NT2/D1 (cell line): ENCODE data around the gene CATSPERB.
"Not testable (repeated sequence)": the region's sequence is repeated elsewhere in the genome, so short reads cannot be mapped to it uniquely, and the experiment has no call there.

Experiments used
- DNase-seq: peaks from one replicate; pipeline ENCODE4 v3.0.0-alpha.2; 2011; ENCODE audit warnings: low read depth, low spot score
- H3K27me3 ChIP-seq: 2 replicates; pipeline ENCODE4 v1.6.0; 2011; ENCODE audit warnings: mild to moderate bottlenecking; ENCODE audit not compliant: insufficient read length, insufficient read depth
- H3K36me3 ChIP-seq: 2 replicates; pipeline ENCODE4 v1.6.1; 2011; ENCODE audit warnings: mild to moderate bottlenecking, low read length, mixed read lengths; ENCODE audit not compliant: insufficient read depth, insufficient read length
- H3K4me1 ChIP-seq: 2 replicates; pipeline ENCODE4 v1.5.1; 2011; ENCODE audit not compliant: insufficient read depth, insufficient read length
- H3K4me3 ChIP-seq: 2 replicates; pipeline ENCODE4 v1.5.1; 2011; ENCODE audit warnings: low read depth; ENCODE audit not compliant: insufficient read length
- H3K9ac ChIP-seq: 2 replicates; pipeline ENCODE4 v1.6.0; 2011; ENCODE audit warnings: low read depth; ENCODE audit not compliant: insufficient read length
- H3K9me3 ChIP-seq: 2 replicates; pipeline ENCODE4 v1.5.1; 2011; ENCODE audit warnings: mild to moderate bottlenecking, low read length; ENCODE audit not compliant: insufficient read depth
- SUZ12 ChIP-seq: IDR thresholded peaks from 2 replicates; pipeline ENCODE4 v1.6.1; 2011; ENCODE audit not compliant: insufficient read length, insufficient read depth; ENCODE audit errors: extremely low read depth
- YY1 ChIP-seq: IDR thresholded peaks from 2 replicates; pipeline ENCODE4 v1.6.1; 2011; ENCODE audit not compliant: insufficient read length, insufficient read depth
- ZNF274 ChIP-seq: IDR thresholded peaks from 2 replicates; pipeline ENCODE4 v1.6.1; 2011; ENCODE audit warnings: mild to moderate bottlenecking, low read depth, low read length

Gene CATSPERB

GRCh38 chr14:91689608-91690007 lies 42.3 kb downstream of the CATSPERB start:
- no peaks in the 10 kb centered on the region for H3K36me3 ChIP-seq
- H3K4me1 ChIP-seq = no peaks in the 10 kb centered on the region
- no peak overlapping the region for H3K9ac ChIP-seq
- peaks cover 11% of the 10 kb centered on the region for H3K9me3 ChIP-seq
- no peak overlapping the region for H3K4me3 ChIP-seq
- TF ChIP-seq YY1 = no peak
- no peak for TF ChIP-seq ZNF274
- TF ChIP-seq SUZ12 = no peak
- no peaks in the 10 kb centered on the region for H3K27me3 ChIP-seq
- no peak for DNase-seq

GRCh38 chr14:91687436-91687835 lies 44.5 kb downstream of the CATSPERB start:
- not testable (repeated sequence) for H3K27me3 ChIP-seq, H3K36me3 ChIP-seq, DNase-seq, H3K4me1 ChIP-seq, H3K9ac ChIP-seq, H3K4me3 ChIP-seq
- H3K9me3 ChIP-seq = peaks cover 11% of the 10 kb centered on the region

DNA sequence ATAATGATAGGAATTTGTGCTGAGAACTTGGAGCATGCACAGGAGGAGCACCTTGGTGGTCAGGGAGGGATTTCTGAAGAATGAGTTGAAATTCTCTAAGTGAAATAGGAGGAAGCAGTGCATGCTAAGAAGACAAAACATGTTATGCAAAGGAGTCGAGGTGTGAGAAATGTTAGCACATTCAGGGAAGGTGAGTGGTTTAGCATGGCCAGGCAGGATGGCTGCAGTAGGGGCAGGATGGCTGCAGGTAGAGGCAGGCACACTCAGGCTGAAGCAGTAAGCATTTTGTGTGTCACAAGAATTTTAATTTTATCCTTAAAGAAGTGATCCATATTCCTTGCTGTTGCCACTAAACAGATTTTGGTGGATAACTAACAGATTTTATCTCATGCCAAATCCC lies 46.3 kb downstream of the CATSPERB start:
- H3K4me3 ChIP-seq = no peak overlapping the region
- no peaks in the 10 kb centered on the region for H3K4me1 ChIP-seq
- H3K36me3 ChIP-seq = no peaks in the 10 kb centered on the region
- no peak for DNase-seq
- H3K27me3 ChIP-seq = no peaks in the 10 kb centered on the region
- H3K9me3 ChIP-seq = peaks cover 6% of the 10 kb centered on the region
- TF ChIP-seq ZNF274 (no peak), SUZ12 (no peak), YY1 (no peak)
- H3K9ac ChIP-seq = no peak overlapping the region

DNA sequence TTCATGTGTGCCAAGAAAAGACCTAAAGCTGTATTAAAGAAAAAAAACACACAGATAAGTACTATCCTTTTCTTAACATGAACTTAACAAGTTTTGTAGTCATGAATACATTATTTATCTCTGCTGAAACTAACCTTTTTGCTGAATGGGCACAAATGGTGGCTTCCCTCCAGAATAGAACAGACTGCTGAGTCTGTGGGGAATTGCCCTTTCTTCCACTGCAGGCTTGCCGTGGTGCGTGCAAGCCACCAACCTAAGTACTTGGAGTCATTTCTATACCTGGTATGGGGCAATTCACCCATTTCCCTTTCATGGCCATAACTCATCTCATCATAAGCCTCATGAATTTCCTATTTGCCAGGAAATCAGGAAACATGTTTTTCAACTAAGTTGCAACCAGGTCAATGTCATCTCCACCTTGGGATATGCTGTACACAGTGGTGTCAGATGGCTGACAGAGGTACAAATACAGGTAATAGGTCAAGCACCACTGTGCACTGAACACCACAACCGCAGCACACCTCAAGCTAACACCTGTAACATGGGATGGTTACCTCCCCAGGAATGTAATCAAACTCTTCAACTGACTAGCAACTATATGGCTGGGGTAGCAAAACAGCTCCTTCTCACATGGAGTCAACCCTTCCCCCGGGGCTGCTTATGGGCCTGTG lies 49.9 kb downstream of the CATSPERB start:
- no peak overlapping the region for H3K9ac ChIP-seq
- H3K4me1 ChIP-seq = no peaks in the 10 kb centered on the region
- DNase-seq = no peak
- no peak overlapping the region for H3K4me3 ChIP-seq
- H3K9me3 ChIP-seq = peaks cover 32% of the 10 kb centered on the region
- TF ChIP-seq ZNF274 = no peak
- TF ChIP-seq SUZ12 = no peak
- no peak for TF ChIP-seq YY1
- H3K36me3 ChIP-seq = no peaks in the 10 kb centered on the region
- no peaks in the 10 kb centered on the region for H3K27me3 ChIP-seq

- H3K9me3 ChIP-seq = peaks cover 32% of the 10 kb centered on the region
- H3K9ac ChIP-seq = no peak overlapping the region
- DNase-seq = no peak
- no peaks in the 10 kb centered on the region for H3K27me3 ChIP-seq
- H3K36me3 ChIP-seq = no peaks in the 10 kb centered on the region
- no peak overlapping the region for H3K4me3 ChIP-seq
- no peak for TF ChIP-seq ZNF274
- no peak for TF ChIP-seq SUZ12
- TF ChIP-seq YY1 = no peak
- H3K4me1 ChIP-seq = no peaks in the 10 kb centered on the region
Measured at GRCh38 chr14:91681118-91681517, 50.8 kb downstream of the CATSPERB start.

DNA sequence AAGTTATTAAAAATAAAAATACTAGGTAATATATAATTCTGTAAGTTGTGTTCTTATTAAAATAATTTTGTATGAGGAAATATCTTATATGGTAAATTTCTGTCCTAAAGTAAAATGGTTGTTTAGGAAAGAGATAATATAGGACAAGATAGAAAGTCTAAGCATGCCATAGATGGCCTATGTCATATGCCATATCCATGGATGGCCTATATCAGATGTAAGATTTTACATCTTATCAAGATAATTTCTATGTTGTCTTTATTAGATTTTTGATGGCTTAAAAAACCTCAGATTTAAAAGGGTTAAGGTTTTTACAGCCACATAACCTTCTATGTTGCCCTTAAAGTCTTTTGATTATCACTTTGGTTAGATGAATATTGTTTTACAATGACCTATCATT lies 52.6 kb downstream of the CATSPERB start:
- no peaks in the 10 kb centered on the region for H3K36me3 ChIP-seq
- H3K4me1 ChIP-seq = no peaks in the 10 kb centered on the region
- H3K4me3 ChIP-seq = no peak overlapping the region
- DNase-seq = no peak
- TF ChIP-seq ZNF274 = no peak
- H3K27me3 ChIP-seq = no peaks in the 10 kb centered on the region
- peaks cover 32% of the 10 kb centered on the region for H3K9me3 ChIP-seq
- H3K9ac ChIP-seq = no peak overlapping the region

DNA sequence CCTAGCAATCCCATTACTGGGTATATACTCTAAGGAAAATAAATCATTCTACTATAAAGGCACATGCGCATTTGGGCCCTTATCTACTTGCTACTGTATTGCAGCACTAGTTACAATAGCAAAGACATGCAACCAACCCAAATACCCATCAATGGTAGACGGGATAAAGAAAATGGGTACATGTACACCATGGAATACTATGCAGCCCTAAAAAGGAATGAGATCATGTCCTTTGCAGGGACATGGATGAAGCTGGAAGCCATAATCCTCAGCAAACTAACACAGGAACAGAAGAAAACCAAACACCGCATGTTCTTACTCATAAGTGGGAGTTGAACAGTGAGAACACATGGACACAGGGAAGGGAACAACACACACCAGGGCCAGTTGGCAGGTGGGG lies 54.2 kb downstream of the CATSPERB start:
- H3K27me3 ChIP-seq, H3K4me1 ChIP-seq, H3K4me3 ChIP-seq, H3K9ac ChIP-seq, H3K36me3 ChIP-seq, DNase-seq: not testable (repeated sequence)
- peaks cover 40% of the 10 kb centered on the region for H3K9me3 ChIP-seq

DNA sequence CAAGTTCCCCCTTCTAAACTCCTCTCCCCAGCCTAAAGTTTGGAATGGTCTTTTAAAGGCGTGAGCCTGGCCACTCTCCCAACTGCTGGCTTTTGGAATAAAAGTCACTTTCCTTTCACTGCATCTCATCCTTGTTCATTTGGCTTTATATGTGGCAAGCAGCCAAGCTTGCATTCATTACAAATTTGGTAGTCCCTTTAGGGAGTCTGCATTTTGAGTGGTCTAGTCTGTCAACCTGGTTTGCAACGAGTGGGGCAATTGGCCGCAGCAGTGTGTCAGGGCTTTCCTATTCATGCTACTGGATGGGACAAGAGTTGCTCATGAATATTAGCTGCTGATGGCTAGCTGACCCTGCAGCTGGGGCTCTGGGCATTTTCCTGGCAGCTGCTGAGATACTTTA lies 57.0 kb downstream of the CATSPERB start:
- Histone ChIP-seq H3K4me3 (no peak overlapping the region), H3K9ac (no peak overlapping the region), H3K27me3 (no peaks in the 10 kb centered on the region), H3K36me3 (no peaks in the 10 kb centered on the region), H3K4me1 (no peaks in the 10 kb centered on the region), H3K9me3 (peaks cover 33% of the 10 kb centered on the region)
- DNase-seq = no peak
- TF ChIP-seq YY1 (no peak), SUZ12 (no peak), ZNF274 (no peak)
